ENCODE data around the gene THOC6.

The THOC6 gene

DNA sequence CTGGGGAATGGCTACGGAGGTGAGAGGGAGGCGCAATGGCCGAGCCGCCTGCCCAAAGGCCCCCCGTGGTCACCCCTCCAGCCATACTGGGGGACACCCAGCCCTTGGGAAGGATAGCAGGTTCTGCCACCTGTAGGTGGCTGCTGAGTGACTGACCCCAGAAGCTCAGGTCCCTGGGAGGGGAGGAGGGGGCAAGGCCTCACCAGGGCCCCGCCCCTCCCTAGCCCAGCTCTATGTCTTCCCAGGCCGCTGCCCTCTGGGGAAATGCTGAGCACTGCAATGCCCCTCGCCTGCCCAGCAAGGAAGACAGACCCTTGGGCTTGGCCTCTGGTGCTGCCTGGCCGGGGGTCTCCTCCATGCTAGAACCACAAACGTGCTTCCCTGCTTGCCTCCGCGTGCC lies 22.5 kb upstream of the THOC6 start:
- Histone ChIP-seq H3K4me1 (ENCODE audit: control insufficient read depth, low read length) (peaks cover 4% of the 10 kb centered on the region; the same call in 1 of the 2 replicates), H3K79me2 (ENCODE audit: control insufficient read depth, low read length) (no peaks in the 10 kb centered on the region), H4K20me1 (ENCODE audit: control insufficient read depth, insufficient read depth, low read depth, low read length) (no peaks in the 10 kb centered on the region), H3K27ac (ENCODE audit: low read depth, low read length) (no peak overlapping the region), H3K4me3 (ENCODE audit: low read length) (no peak overlapping the region), H3F3A (ENCODE audit: control insufficient read depth, insufficient read depth) (no peaks in the 10 kb centered on the region), H3K36me3 (ENCODE audit: control insufficient read depth, low read length) (no peaks in the 10 kb centered on the region), H3K27me3 (ENCODE audit: control insufficient read depth, low read length) (peaks cover 42% of the 10 kb centered on the region), H3K9me2 (replicated peaks; ENCODE audit: control insufficient read depth, low read length) (no peaks in the 10 kb centered on the region), H3K4me2 (ENCODE audit: low read length) (no peak overlapping the region), H3K9me3 (ENCODE audit: control insufficient read depth, insufficient read depth, low read length) (no peaks in the 10 kb centered on the region)
- TF ChIP-seq, protein P1, sequence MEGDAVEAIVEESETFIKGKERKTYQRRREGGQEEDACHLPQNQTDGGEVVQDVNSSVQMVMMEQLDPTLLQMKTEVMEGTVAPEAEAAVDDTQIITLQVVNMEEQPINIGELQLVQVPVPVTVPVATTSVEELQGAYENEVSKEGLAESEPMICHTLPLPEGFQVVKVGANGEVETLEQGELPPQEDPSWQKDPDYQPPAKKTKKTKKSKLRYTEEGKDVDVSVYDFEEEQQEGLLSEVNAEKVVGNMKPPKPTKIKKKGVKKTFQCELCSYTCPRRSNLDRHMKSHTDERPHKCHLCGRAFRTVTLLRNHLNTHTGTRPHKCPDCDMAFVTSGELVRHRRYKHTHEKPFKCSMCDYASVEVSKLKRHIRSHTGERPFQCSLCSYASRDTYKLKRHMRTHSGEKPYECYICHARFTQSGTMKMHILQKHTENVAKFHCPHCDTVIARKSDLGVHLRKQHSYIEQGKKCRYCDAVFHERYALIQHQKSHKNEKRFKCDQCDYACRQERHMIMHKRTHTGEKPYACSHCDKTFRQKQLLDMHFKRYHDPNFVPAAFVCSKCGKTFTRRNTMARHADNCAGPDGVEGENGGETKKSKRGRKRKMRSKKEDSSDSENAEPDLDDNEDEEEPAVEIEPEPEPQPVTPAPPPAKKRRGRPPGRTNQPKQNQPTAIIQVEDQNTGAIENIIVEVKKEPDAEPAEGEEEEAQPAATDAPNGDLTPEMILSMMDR (IDR thresholded peaks at IDR 0.05; ENCODE audit: low read depth, low read length, poor library complexity, severe bottlenecking) = no peak
- no peak for TF ChIP-seq EZH2phosphoT487 (IDR thresholded peaks at IDR 0.05; ENCODE audit: borderline replicate concordance, low read length)

DNA sequence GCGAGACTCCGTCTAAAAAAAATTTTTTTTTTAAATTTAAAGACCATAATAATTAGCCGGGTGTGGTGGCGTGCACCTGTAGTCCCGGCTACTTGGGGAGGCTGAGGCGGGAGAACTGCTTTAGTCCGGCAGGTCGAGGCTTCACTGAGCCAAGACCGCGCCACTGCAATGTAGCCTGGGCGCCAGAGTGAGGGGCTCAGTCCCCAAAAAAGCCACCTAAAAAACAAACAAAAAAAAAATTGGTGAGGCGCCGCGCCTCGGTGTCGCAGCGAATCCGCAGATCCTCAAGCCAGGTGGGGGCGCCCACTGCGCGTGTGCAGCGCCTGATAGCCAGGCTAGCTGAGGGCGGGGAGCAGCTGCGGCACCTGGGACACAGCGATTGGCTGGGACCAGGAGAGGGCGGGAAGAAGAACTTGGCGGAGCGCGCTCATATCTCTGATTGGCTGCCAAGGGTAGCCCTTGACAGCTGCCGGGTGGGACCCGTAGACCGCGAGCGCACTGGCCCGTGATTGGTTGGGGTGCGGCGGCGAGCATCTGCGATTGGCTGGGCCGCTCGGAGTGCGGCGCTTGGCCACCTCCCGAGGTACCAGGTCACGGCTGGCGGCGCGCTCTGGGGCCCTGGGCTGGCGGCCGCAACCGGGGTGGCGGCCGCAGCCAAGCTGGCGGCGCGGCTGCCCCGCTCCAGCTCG lies 20.1 kb upstream of the THOC6 start:
- Histone ChIP-seq H3K4me1 (ENCODE audit: control insufficient read depth, low read length) (peaks cover 21% of the 10 kb centered on the region), H3K27me3 (ENCODE audit: control insufficient read depth, low read length) (peaks cover 47% of the 10 kb centered on the region), H3F3A (ENCODE audit: control insufficient read depth, insufficient read depth) (no peaks in the 10 kb centered on the region), H3K36me3 (ENCODE audit: control insufficient read depth, low read length) (no peaks in the 10 kb centered on the region), H3K79me2 (ENCODE audit: control insufficient read depth, low read length) (no peaks in the 10 kb centered on the region), H3K9me3 (ENCODE audit: control insufficient read depth, insufficient read depth, low read length) (no peaks in the 10 kb centered on the region), H3K27ac (ENCODE audit: low read depth, low read length) (no peak overlapping the region), H3K9me2 (replicated peaks; ENCODE audit: control insufficient read depth, low read length) (no peaks in the 10 kb centered on the region), H4K20me1 (ENCODE audit: control insufficient read depth, insufficient read depth, low read depth, low read length) (no peaks in the 10 kb centered on the region), H3K4me3 (ENCODE audit: low read length) (peak overlapping the region; percentile 42), H3K4me2 (ENCODE audit: low read length) (peak overlapping the region; percentile 31)
- TF ChIP-seq EZH2phosphoT487 (IDR thresholded peaks at IDR 0.05; ENCODE audit: borderline replicate concordance, low read length) = no peak
- TF ChIP-seq, protein P1 (IDR thresholded peaks at IDR 0.05; ENCODE audit: low read depth, low read length, poor library complexity, severe bottlenecking) = peak; percentile 72

DNA sequence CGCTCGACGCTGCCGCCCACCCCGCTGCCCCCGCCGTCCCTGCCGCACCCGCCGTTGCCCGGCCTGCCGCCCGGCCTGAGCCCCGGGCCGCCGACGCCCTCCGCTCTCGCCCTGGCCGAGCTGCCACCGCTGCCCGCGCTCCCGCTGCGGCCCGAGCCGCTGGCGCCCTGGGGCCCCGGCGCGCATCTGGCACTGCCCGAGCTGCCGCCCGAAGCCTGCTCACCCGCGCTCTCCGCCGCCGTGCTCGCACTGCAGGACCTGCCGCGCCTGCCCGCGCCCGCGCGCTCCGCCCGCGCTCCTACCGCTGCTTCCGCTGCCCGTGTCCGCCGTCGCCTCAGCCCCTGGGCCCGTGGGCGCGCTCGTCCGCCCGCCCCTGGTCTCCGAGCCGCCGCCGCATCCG lies 19.5 kb upstream of the THOC6 start:
- no peak overlapping the region for H3K27ac ChIP-seq (ENCODE audit: low read depth, low read length)

More for the DNA sequence above, 19.5 kb upstream of the THOC6 start:
- H3K9me3 ChIP-seq (ENCODE audit: control insufficient read depth, insufficient read depth, low read length) = no peaks in the 10 kb centered on the region
- H4K20me1 ChIP-seq (ENCODE audit: control insufficient read depth, insufficient read depth, low read depth, low read length) = no peaks in the 10 kb centered on the region
- H3K9me2 ChIP-seq (replicated peaks; ENCODE audit: control insufficient read depth, low read length) = no peaks in the 10 kb centered on the region
- H3F3A ChIP-seq (ENCODE audit: control insufficient read depth, insufficient read depth) = no peaks in the 10 kb centered on the region
- no peak overlapping the region for H3K4me3 ChIP-seq (ENCODE audit: low read length)
- H3K79me2 ChIP-seq (ENCODE audit: control insufficient read depth, low read length) = no peaks in the 10 kb centered on the region
- TF ChIP-seq EZH2phosphoT487 (IDR thresholded peaks at IDR 0.05; ENCODE audit: borderline replicate concordance, low read length) = no peak
- TF ChIP-seq, protein P1 (IDR thresholded peaks at IDR 0.05; ENCODE audit: low read depth, low read length, poor library complexity, severe bottlenecking) = no peak
- H3K4me2 ChIP-seq (ENCODE audit: low read length) = no peak overlapping the region
- peaks cover 21% of the 10 kb centered on the region for H3K4me1 ChIP-seq (ENCODE audit: control insufficient read depth, low read length)
- peaks cover 45% of the 10 kb centered on the region for H3K27me3 ChIP-seq (ENCODE audit: control insufficient read depth, low read length)
- no peaks in the 10 kb centered on the region for H3K36me3 ChIP-seq (ENCODE audit: control insufficient read depth, low read length)

Data from DOHH2 (cell line).